Stomach smooth muscle (tissue), 2 donors: ENCODE data around the gene MORC2.

Source experiments
- H3K27ac ChIP-seq: one replicate; pipeline ENCODE4 v1.7.0; 2013; ENCODE audit warnings: mild to moderate bottlenecking, low read length, inconsistent platforms
- H3K27me3 ChIP-seq, 2 donors: one replicate each; pipeline ENCODE4 v1.7.0; 2013; ENCODE audit warnings: low read length in 2 of 2; ENCODE audit not compliant: insufficient read depth in 2 of 2, control insufficient read depth in 1 of 2
- H3K36me3 ChIP-seq, 2 donors: one replicate each; pipeline ENCODE4 v1.7.0; 2013; ENCODE audit warnings: low read length in 2 of 2; ENCODE audit not compliant: control insufficient read depth in 2 of 2, insufficient read depth in 2 of 2
- H3K4me1 ChIP-seq: one replicate; pipeline ENCODE4 v1.7.0; 2013; ENCODE audit warnings: low read length; ENCODE audit not compliant: control insufficient read depth, insufficient read depth
- H3K4me3 ChIP-seq, 2 donors: one replicate each; pipeline ENCODE4 v1.7.0; 2013; ENCODE audit warnings: low read length in 2 of 2
- H3K9ac ChIP-seq, 2 donors: one replicate each; pipeline ENCODE4 v1.7.0; 2013; ENCODE audit warnings: low read length in 2 of 2, mild to moderate bottlenecking in 1 of 2
- H3K9me3 ChIP-seq, 2 donors: one replicate each; pipeline ENCODE4 v1.7.0; 2013; ENCODE audit warnings: low read length in 2 of 2; ENCODE audit not compliant: control insufficient read depth in 2 of 2
- donor health status: healthy.
- donor health status: Pancreatic carcinoma.

The MORC2 gene

GRCh38 chr22:30902496-30903357 is 65.8 kb downstream of the MORC2 start:
- Histone ChIP-seq H3K36me3 (no peaks in the 10 kb centered on the region), H3K4me3 (no peak overlapping the region), H3K27me3 (no peaks in the 10 kb centered on the region), H3K9ac (no peak overlapping the region), H3K27ac (no peak overlapping the region), H3K9me3 (peaks cover 0 to 5% of the 10 kb centered on the region in 2 donors), H3K4me1 (no peaks in the 10 kb centered on the region)

GRCh38 chr22:30894371-30894740 is 74.2 kb downstream of the MORC2 start:
- H3K36me3 ChIP-seq: no peaks in the 10 kb centered on the region
- no peak overlapping the region for H3K27ac ChIP-seq
- H3K27me3 ChIP-seq: no peaks in the 10 kb centered on the region
- no peaks in the 10 kb centered on the region for H3K4me1 ChIP-seq
- H3K9ac ChIP-seq: no peak overlapping the region
- H3K9me3 ChIP-seq: peaks cover 0 to 3% of the 10 kb centered on the region in 2 donors
- H3K4me3 ChIP-seq: no peak overlapping the region

- Histone ChIP-seq H3K27ac (no peak overlapping the region), H3K9me3 (peaks cover 0 to 3% of the 10 kb centered on the region in 2 donors), H3K27me3 (no peaks in the 10 kb centered on the region), H3K9ac (no peak overlapping the region), H3K4me1 (no peaks in the 10 kb centered on the region), H3K4me3 (no peak overlapping the region), H3K36me3 (no peaks in the 10 kb centered on the region)
These were observed 74.9 kb downstream of the MORC2 start for GRCh38 chr22:30893434-30894370.

- Histone ChIP-seq H3K9ac (no peak overlapping the region), H3K27ac (no peak overlapping the region), H3K4me3 (no peak overlapping the region), H3K36me3 (no peaks in the 10 kb centered on the region), H3K27me3 (no peaks in the 10 kb centered on the region), H3K4me1 (no peaks in the 10 kb centered on the region), H3K9me3 (no peaks in the 10 kb centered on the region)
These were observed 75.8 kb downstream of the MORC2 start for GRCh38 chr22:30892731-30893221.

- Histone ChIP-seq H3K4me1 (no peaks in the 10 kb centered on the region), H3K27ac (no peak overlapping the region), H3K36me3 (no peaks in the 10 kb centered on the region), H3K4me3 (no peak overlapping the region), H3K27me3 (no peaks in the 10 kb centered on the region), H3K9ac (no peak overlapping the region), H3K9me3 (no peaks in the 10 kb centered on the region)
These were observed 76.3 kb downstream of the MORC2 start for GRCh38 chr22:30892286-30892685.

- Histone ChIP-seq H3K27me3 (no peaks in the 10 kb centered on the region), H3K36me3 (no peaks in the 10 kb centered on the region), H3K4me3 (no peak overlapping the region), H3K9ac (no peak overlapping the region), H3K4me1 (no peaks in the 10 kb centered on the region), H3K9me3 (no peaks in the 10 kb centered on the region), H3K27ac (no peak overlapping the region)
These were observed 76.8 kb downstream of the MORC2 start for GRCh38 chr22:30891781-30892180.

- H3K9ac ChIP-seq: no peak overlapping the region
- no peaks in the 10 kb centered on the region for H3K36me3 ChIP-seq
These were observed 77.2 kb downstream of the MORC2 start for GRCh38 chr22:30891443-30891755.

GRCh38 chr22:30890686-30891442 is 77.7 kb downstream of the MORC2 start:
- no peak overlapping the region for H3K27ac ChIP-seq
- no peaks in the 10 kb centered on the region for H3K36me3 ChIP-seq
- no peaks in the 10 kb centered on the region for H3K9me3 ChIP-seq
- no peaks in the 10 kb centered on the region for H3K27me3 ChIP-seq
- H3K4me3 ChIP-seq: no peak overlapping the region
- no peaks in the 10 kb centered on the region for H3K4me1 ChIP-seq
- no peak overlapping the region for H3K9ac ChIP-seq

More at GRCh38 chr22:30891443-30891755, 77.2 kb downstream of the MORC2 start:
- Histone ChIP-seq H3K9me3 (no peaks in the 10 kb centered on the region), H3K4me1 (no peaks in the 10 kb centered on the region), H3K27me3 (no peaks in the 10 kb centered on the region), H3K4me3 (no peak overlapping the region), H3K27ac (no peak overlapping the region)

- Histone ChIP-seq H3K4me3 (no peak overlapping the region), H3K27me3 (no peaks in the 10 kb centered on the region), H3K9me3 (no peaks in the 10 kb centered on the region), H3K4me1 (no peaks in the 10 kb centered on the region), H3K9ac (no peak overlapping the region), H3K36me3 (no peaks in the 10 kb centered on the region), H3K27ac (no peak overlapping the region)
These were observed 78.5 kb downstream of the MORC2 start for GRCh38 chr22:30889996-30890480.

GRCh38 chr22:30889268-30889995 is 79.1 kb downstream of the MORC2 start:
- no peaks in the 10 kb centered on the region for H3K36me3 ChIP-seq
- no peak overlapping the region for H3K9ac ChIP-seq
- H3K4me1 ChIP-seq: no peaks in the 10 kb centered on the region

More at GRCh38 chr22:30889268-30889995, 79.1 kb downstream of the MORC2 start:
- Histone ChIP-seq H3K27me3 (no peaks in the 10 kb centered on the region), H3K27ac (no peak overlapping the region), H3K9me3 (no peaks in the 10 kb centered on the region), H3K4me3 (no peak overlapping the region)
